RWPE1 (cell line): ENCODE results near the gene ST14.

ENCODE experiments used
- CTCF ChIA-PET: fragments of 350-600 bp; sonication (Branson Sonifier 250); formaldehyde crosslinking; extraction: SDS; loops from one replicate; lab custom pipeline; 2021; lab: Yijun Ruan, JAX
- POLR2A ChIA-PET: fragments of 400-600 bp; formaldehyde crosslinking; extraction: SDS; loops from one replicate; lab custom pipeline; 2020; ENCODE audit warnings: antibody characterized with exemption; ENCODE audit not compliant: low non-redundant PET; lab: Yijun Ruan, JAX
- DNase-seq: peaks from one replicate; pipeline ENCODE4 v3.0.0; 2012; ENCODE audit warnings: low spot score
- H3K27ac ChIP-seq: fragments of 450-650 bp; 2 replicates; pipeline ENCODE4 v1.5.1; 2017
- TF ChIP-seq, protein P1 (sequence below): fragments of 450-650 bp; conservative IDR thresholded peaks from 2 replicates; pipeline ENCODE4 v1.5.1; 2017; ENCODE audit warnings: low read depth, mild to moderate bottlenecking

ST14 gene

GRCh38 chr11:130211144-130211543 lies 51.6 kb downstream of the ST14 start:
- TF ChIP-seq, protein P1, sequence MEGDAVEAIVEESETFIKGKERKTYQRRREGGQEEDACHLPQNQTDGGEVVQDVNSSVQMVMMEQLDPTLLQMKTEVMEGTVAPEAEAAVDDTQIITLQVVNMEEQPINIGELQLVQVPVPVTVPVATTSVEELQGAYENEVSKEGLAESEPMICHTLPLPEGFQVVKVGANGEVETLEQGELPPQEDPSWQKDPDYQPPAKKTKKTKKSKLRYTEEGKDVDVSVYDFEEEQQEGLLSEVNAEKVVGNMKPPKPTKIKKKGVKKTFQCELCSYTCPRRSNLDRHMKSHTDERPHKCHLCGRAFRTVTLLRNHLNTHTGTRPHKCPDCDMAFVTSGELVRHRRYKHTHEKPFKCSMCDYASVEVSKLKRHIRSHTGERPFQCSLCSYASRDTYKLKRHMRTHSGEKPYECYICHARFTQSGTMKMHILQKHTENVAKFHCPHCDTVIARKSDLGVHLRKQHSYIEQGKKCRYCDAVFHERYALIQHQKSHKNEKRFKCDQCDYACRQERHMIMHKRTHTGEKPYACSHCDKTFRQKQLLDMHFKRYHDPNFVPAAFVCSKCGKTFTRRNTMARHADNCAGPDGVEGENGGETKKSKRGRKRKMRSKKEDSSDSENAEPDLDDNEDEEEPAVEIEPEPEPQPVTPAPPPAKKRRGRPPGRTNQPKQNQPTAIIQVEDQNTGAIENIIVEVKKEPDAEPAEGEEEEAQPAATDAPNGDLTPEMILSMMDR: no peak
- POLR2A ChIA-PET: no interaction called here
- no peak for DNase-seq
- CTCF ChIA-PET: no interaction called here
- no peak overlapping the region for H3K27ac ChIP-seq

DNA sequence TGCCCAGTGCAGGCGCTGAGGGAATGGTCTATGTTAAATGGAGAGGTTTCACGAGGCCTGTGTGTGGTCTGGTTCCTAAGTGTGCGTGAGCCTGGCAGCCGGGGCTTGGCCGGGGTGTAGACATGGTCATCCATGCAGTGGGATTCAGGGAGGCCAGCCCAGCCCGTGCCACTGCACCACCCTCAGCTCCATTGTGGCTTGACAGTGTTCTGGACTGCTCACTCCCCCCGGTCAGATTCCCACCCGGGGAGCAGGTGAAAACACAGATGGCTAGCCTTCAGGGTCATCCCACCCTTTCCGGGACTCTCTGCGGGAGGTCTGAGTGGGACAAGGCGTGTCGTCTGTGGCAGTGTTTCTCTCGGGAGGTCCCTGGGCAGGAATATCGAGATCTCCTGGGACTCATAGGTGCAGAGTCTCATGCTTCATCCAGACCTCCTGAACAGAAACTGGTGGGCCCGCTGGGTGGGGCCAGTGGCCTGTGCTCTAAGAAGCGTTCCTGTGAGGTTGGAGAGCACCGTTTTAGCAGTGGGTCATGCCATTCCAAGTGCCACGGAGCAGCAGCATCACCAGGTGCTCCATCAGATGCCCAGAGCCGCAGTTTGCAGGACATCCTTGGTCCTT lies 52.3 kb downstream of the ST14 start:
- CTCF ChIA-PET: interaction anchor here (0.6 to 1.4 kb wide), 6 partner anchors 10 to 426 kb away, joined by 3 to 8 read pairs (median 3); no protein-coding TSS in a partner anchor
- DNase-seq: no peak
- POLR2A ChIA-PET: no interaction called here

DNA sequence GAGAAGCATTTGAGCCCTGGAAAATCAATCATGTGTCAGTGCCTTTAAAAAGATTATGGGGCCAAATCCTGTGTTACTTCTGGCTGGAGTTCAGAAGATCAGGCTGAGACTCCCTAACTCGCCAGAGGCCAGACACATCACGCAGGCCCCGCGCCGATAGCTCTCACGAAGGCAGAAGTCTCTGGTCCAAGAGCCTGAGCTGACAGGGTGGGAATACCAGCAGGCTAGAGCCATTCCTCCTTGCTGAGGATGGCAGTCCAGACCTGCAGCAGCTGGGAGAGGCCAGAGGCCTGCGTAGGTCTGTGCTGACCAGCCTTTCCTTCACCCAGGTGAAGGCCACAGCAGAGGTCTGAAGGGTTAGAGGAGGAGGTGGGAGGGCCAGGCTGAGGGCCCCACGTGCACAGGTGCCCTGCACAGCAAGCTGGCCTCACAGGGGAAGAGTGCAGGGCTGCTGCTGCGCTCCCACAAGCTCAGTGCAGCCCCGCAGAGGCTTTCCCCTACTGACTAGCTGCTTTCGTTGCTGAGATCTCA lies 52.9 kb downstream of the ST14 start:
- CTCF ChIA-PET: interaction anchor here (0.6 to 1.4 kb wide), 12 partner anchors 10 to 427 kb away, joined by 3 to 8 read pairs (median 4); no protein-coding TSS in a partner anchor
- TF ChIP-seq, protein P1: no peak
- DNase-seq: no peak
- POLR2A ChIA-PET: no interaction called here
- no peak overlapping the region for H3K27ac ChIP-seq

More for the DNA sequence above, 52.3 kb downstream of the ST14 start:
- TF ChIP-seq, protein P1: no peak
- H3K27ac ChIP-seq: no peak overlapping the region

DNA sequence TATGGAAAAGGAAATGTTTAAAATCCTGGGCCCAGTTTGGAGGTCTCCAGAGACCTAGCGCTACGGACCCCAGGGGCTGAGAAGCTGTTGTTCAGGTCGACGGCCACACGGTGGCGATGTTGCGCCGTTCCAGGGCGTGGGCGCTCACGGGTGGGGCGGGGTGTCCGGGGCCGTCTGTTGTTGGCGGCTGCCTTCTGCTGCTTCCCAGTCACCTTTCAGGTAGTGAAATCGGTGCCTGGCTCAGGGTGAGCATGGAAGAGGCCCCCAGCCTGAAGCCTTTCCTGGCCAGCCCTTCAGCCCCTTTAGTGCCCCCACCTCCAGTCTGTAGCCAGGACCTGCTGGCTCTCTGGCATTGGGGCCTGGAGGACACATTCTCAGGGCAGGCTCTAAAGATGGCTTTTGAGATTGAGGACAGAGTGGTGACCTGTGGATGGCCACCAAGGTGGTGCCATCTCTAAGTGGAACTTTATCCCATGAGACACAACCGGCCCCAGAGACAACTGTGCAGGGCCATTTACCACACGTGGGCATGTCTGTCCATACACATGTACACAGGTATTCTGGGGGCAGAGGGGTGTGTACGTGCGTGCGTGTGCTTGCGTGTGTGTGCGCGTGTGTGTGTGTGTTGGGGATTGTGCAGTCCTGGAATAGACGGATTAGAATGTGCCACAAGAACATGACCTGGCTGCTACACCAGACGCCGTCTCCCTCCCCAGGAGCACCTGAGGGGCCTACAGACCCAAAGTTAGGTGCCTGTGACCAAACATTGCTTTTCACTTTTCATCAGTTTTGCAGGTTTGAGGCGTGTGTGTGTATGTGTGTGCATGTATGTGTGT lies 53.8 kb downstream of the ST14 start:
- TF ChIP-seq, protein P1: peak; percentile 92
- POLR2A ChIA-PET: no interaction called here
- CTCF ChIA-PET: interaction anchor here (0.6 to 1.4 kb wide), 10 partner anchors 9 to 222 kb away, joined by 3 to 8 read pairs (median 4); no protein-coding TSS in a partner anchor
- peak; percentile 79 for DNase-seq
- H3K27ac ChIP-seq: no peak overlapping the region

GRCh38 chr11:130213979-130214281 lies 54.3 kb downstream of the ST14 start:
- DNase-seq: no peak
- ChIA-PET CTCF (no interaction called here), POLR2A (no interaction called here)
- TF ChIP-seq, protein P1: no peak
- no peak overlapping the region for H3K27ac ChIP-seq

- ChIA-PET POLR2A (no interaction called here), CTCF (no interaction called here)
- no peak overlapping the region for H3K27ac ChIP-seq
- TF ChIP-seq, protein P1: no peak
- no peak for DNase-seq
Observed at GRCh38 chr11:130214861-130215530, 55.4 kb downstream of the ST14 start.
